Hepatocyte (in vitro differentiated cells): ENCODE data around the gene BRINP2. TPM values are rescaled to one million over a fixed set of nuclear protein-coding genes. Genes with fewer than 3 reads are reported as not detected.
A peak's percentile ranks its signal among the peaks of the same experiment; 100 is the strongest.

ENCODE experiments used
- DNase-seq: peaks from one replicate; pipeline ENCODE4 v3.0.0-alpha.2; 2016; ENCODE audit warnings: low spot score
- H2AFZ ChIP-seq: fragments of 200-600 bp; sonication (generic); 2 replicates; pipeline ENCODE4 v1.6.0; 2016; ENCODE audit warnings: antibody characterized with exemption, mild to moderate bottlenecking
- H3K27ac ChIP-seq: fragments of 200-600 bp; sonication (generic); 2 replicates; pipeline ENCODE4 v1.5.1; 2016; ENCODE audit warnings: mild to moderate bottlenecking
- H3K27me3 ChIP-seq: fragments of 200-600 bp; sonication (generic); 2 replicates; pipeline ENCODE4 v1.6.1; 2016
- H3K36me3 ChIP-seq: fragments of 200-600 bp; sonication (generic); replicated peaks from 2 replicates; pipeline ENCODE4 v1.5.1; 2016; ENCODE audit warnings: low read depth; ENCODE audit not compliant: insufficient read depth
- H3K4me1 ChIP-seq: fragments of 200-600 bp; sonication (generic); 2 replicates; pipeline ENCODE4 v1.5.1; 2016; ENCODE audit warnings: mild to moderate bottlenecking, moderate library complexity; ENCODE audit not compliant: insufficient read depth
- H3K4me2 ChIP-seq: fragments of 200-600 bp; sonication (generic); 2 replicates; pipeline ENCODE4 v1.6.0; 2016
- H3K4me3 ChIP-seq: fragments of 200-600 bp; sonication (generic); 2 replicates; pipeline ENCODE4 v1.5.1; 2016; ENCODE audit warnings: mild to moderate bottlenecking
- H3K79me2 ChIP-seq: fragments of 200-600 bp; sonication (generic); 2 replicates; pipeline ENCODE4 v1.6.0; 2017; ENCODE audit warnings: mild to moderate bottlenecking
- H3K9me2 ChIP-seq: fragments of 200-600 bp; sonication (generic); replicated peaks from 2 replicates; pipeline ENCODE4 v1.6.0; 2017; ENCODE audit warnings: mild to moderate bottlenecking; ENCODE audit not compliant: insufficient read depth
- H3K9me3 ChIP-seq: fragments of 200-600 bp; sonication (generic); 2 replicates; pipeline ENCODE4 v1.5.1; 2016; ENCODE audit warnings: low read depth, mild to moderate bottlenecking
- H4K20me1 ChIP-seq: fragments of 200-600 bp; sonication (generic); 2 replicates; pipeline ENCODE4 v1.6.0; 2016; ENCODE audit warnings: mild to moderate bottlenecking; ENCODE audit not compliant: insufficient read depth, poor library complexity, severe bottlenecking
- EZH2 ChIP-seq: fragments of 200-600 bp; sonication (generic); IDR thresholded peaks from 2 replicates; pipeline ENCODE4 v1.6.1; 2016; ENCODE audit warnings: antibody characterized with exemption, mild to moderate bottlenecking, borderline replicate concordance
- EZH2phosphoT487 ChIP-seq: fragments of 200-600 bp; sonication (generic); IDR thresholded peaks from one replicate; pipeline ENCODE4 v1.6.1; 2018; ENCODE audit warnings: antibody characterized with exemption, mild to moderate bottlenecking, low read depth, moderate library complexity; ENCODE audit not compliant: unreplicated experiment, severe bottlenecking
- WGBS: methylation state at CpG from one replicate; pipeline ENCODE4 v1.1.6; 2016; ENCODE audit warnings: low lambda C conversion rate; ENCODE audit errors: missing lambda C conversion rate; 5-methylcytosine and 5-hydroxymethylcytosine counted together
- polyA plus RNA-seq: library from polyadenylated mRNA; unstranded; fragments of >200 nt; fragmentation: Nextera tagmentation; extraction: Ambion mirVana; gene quantifications from 2 replicates; pipeline ENCODE4 v1.2.1, GENCODE V29; 2016
- total RNA-seq: library from RNA; depleted of rRNA; stranded (reverse); fragments of >200 nt; gene quantifications from 2 replicates; pipeline ENCODE4 v1.2.3, GENCODE V29; 2014
- TF ChIP-seq, protein P1 (sequence below): fragments of 200-600 bp; sonication (generic); IDR thresholded peaks from 2 replicates; pipeline ENCODE4 v1.5.1; 2016; ENCODE audit warnings: antibody characterized with exemption, mild to moderate bottlenecking; ENCODE audit not compliant: poor library complexity

BRINP2 gene
- total and polyA plus RNA-seq, 2 experiments from 2014 or later: 1.5 TPM; not detected in 1

DNA sequence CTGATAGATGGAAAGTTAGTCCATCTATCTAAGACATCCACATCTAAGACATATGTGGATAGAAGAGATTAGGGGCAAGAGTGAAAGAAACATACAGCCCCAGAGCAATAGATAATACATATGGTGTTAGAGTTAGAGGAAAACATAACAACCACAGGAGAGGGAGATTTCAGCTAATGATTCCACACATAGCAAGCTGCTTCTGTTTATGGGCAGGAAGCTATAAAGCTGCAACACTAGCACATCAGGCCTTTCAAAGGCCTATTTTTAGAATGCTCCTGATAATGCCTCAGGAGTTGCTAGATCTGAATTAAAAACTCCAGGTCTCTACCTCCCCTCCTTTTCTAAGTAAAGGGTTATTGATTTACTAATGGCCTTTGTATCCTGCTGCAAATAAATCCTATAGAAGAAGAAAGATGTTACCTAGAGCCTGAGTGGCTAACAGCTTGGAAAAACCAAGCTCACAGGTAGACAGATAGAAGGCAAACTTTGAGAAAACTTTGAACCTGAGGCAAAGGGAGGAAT, 36.1 kb downstream of the BRINP2 start:
- Histone ChIP-seq H4K20me1 (no peaks in the 10 kb centered on the region), H3K4me3 (no peak overlapping the region), H3K4me1 (peaks cover 23% of the 10 kb centered on the region), H3K36me3 (no peaks in the 10 kb centered on the region), H3K27ac (no peak overlapping the region), H3K9me2 (no peaks in the 10 kb centered on the region), H3K27me3 (no peaks in the 10 kb centered on the region), H3K79me2 (no peaks in the 10 kb centered on the region), H3K4me2 (no peak overlapping the region), H2AFZ (no peak overlapping the region), H3K9me3 (no peaks in the 10 kb centered on the region)
- peak; percentile 21 for DNase-seq
- TF ChIP-seq EZH2 (no peak), EZH2phosphoT487 (no peak)
- TF ChIP-seq, protein P1, sequence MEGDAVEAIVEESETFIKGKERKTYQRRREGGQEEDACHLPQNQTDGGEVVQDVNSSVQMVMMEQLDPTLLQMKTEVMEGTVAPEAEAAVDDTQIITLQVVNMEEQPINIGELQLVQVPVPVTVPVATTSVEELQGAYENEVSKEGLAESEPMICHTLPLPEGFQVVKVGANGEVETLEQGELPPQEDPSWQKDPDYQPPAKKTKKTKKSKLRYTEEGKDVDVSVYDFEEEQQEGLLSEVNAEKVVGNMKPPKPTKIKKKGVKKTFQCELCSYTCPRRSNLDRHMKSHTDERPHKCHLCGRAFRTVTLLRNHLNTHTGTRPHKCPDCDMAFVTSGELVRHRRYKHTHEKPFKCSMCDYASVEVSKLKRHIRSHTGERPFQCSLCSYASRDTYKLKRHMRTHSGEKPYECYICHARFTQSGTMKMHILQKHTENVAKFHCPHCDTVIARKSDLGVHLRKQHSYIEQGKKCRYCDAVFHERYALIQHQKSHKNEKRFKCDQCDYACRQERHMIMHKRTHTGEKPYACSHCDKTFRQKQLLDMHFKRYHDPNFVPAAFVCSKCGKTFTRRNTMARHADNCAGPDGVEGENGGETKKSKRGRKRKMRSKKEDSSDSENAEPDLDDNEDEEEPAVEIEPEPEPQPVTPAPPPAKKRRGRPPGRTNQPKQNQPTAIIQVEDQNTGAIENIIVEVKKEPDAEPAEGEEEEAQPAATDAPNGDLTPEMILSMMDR: no peak

GRCh38 chr1:177208920-177209319, 38.2 kb downstream of the BRINP2 start:
- TF ChIP-seq EZH2phosphoT487: no peak
- TF ChIP-seq, protein P1: no peak
- no peak for TF ChIP-seq EZH2
- no peak for DNase-seq
- Histone ChIP-seq H3K36me3 (no peaks in the 10 kb centered on the region), H2AFZ (no peak overlapping the region), H3K79me2 (no peaks in the 10 kb centered on the region), H4K20me1 (no peaks in the 10 kb centered on the region), H3K27me3 (no peaks in the 10 kb centered on the region), H3K9me3 (no peaks in the 10 kb centered on the region), H3K4me3 (no peak overlapping the region), H3K4me2 (no peak overlapping the region), H3K4me1 (peaks cover 23% of the 10 kb centered on the region), H3K27ac (peak overlapping the region; percentile 36), H3K9me2 (no peaks in the 10 kb centered on the region)
- WGBS: 79% methylated on average over 4 of the region's 4 CpGs

- no peak overlapping the region for H3K4me3 ChIP-seq
- H3K9me2 ChIP-seq: no peaks in the 10 kb centered on the region
- H3K36me3 ChIP-seq: no peaks in the 10 kb centered on the region
- TF ChIP-seq EZH2: no peak
- TF ChIP-seq EZH2phosphoT487: no peak
- TF ChIP-seq, protein P1: no peak
- H3K27ac ChIP-seq: peak overlapping the region; percentile 58
- no peaks in the 10 kb centered on the region for H3K79me2 ChIP-seq
- H3K9me3 ChIP-seq: no peaks in the 10 kb centered on the region
- H3K27me3 ChIP-seq: no peaks in the 10 kb centered on the region
- H3K4me1 ChIP-seq: peaks cover 23% of the 10 kb centered on the region
- DNase-seq: peak; percentile 89
- H2AFZ ChIP-seq: no peak overlapping the region
- H4K20me1 ChIP-seq: no peaks in the 10 kb centered on the region
- peak overlapping the region; percentile 16 for H3K4me2 ChIP-seq
- WGBS: 36% methylated on average over 3 of the region's 3 CpGs
Measured at GRCh38 chr1:177209357-177209756, 38.6 kb downstream of the BRINP2 start.

- Histone ChIP-seq H3K27ac (peak overlapping the region; percentile 58), H4K20me1 (no peaks in the 10 kb centered on the region), H3K27me3 (no peaks in the 10 kb centered on the region), H3K4me2 (peak overlapping the region; percentile 16), H3K79me2 (no peaks in the 10 kb centered on the region), H3K9me2 (no peaks in the 10 kb centered on the region), H3K9me3 (no peaks in the 10 kb centered on the region), H3K4me3 (no peak overlapping the region), H2AFZ (no peak overlapping the region), H3K36me3 (no peaks in the 10 kb centered on the region), H3K4me1 (peaks cover 23% of the 10 kb centered on the region)
- no peak for TF ChIP-seq EZH2phosphoT487
- TF ChIP-seq, protein P1: no peak
- TF ChIP-seq EZH2: no peak
- DNase-seq: peak; percentile 28
Measured at GRCh38 chr1:177210071-177210470, 39.3 kb downstream of the BRINP2 start.
